OCI-LY1 (cell line): ENCODE results near the gene TNNT1.
A peak's percentile ranks its signal among the peaks of the same experiment; 100 is the strongest.

Experiments used
- H2AFZ ChIP-seq: fragments of 200-600 bp; sonication (generic), shearing (Covaris generic); 2 replicates; pipeline ENCODE4 v1.6.0; 2014; ENCODE audit warnings: antibody characterized with exemption, mild to moderate bottlenecking, low read length
- H3F3A ChIP-seq: fragments of 200-600 bp; sonication (generic), shearing (Covaris generic); 2 replicates; pipeline ENCODE4 v1.6.0; 2014; ENCODE audit warnings: mild to moderate bottlenecking, antibody characterized with exemption, low read length, moderate library complexity; ENCODE audit not compliant: insufficient read depth
- H3K27ac ChIP-seq: fragments of 200-600 bp; sonication (generic); 2 replicates; pipeline ENCODE4 v1.5.1; 2014; ENCODE audit warnings: low read length, mixed run types, mild to moderate bottlenecking, low read depth; ENCODE audit not compliant: poor library complexity, severe bottlenecking
- H3K27me3 ChIP-seq: fragments of 200-600 bp; sonication (generic); 2 replicates; pipeline ENCODE4 v1.6.0; 2014; ENCODE audit warnings: antibody characterized with exemption, mild to moderate bottlenecking, low read length, moderate library complexity; ENCODE audit not compliant: insufficient read depth
- H3K36me3 ChIP-seq: fragments of 200-600 bp; sonication (generic); 2 replicates; pipeline ENCODE4 v1.6.1; 2014; ENCODE audit warnings: mild to moderate bottlenecking, antibody characterized with exemption, low read length, moderate library complexity, mixed read lengths; ENCODE audit not compliant: insufficient read depth
- H3K4me1 ChIP-seq: fragments of 200-600 bp; sonication (generic); 2 replicates; pipeline ENCODE4 v1.5.1; 2014; ENCODE audit warnings: mild to moderate bottlenecking, low read length, moderate library complexity; ENCODE audit not compliant: insufficient read depth, severe bottlenecking
- H3K4me2 ChIP-seq: fragments of 200-600 bp; sonication (generic), shearing (Covaris generic); 2 replicates; pipeline ENCODE4 v1.6.1; 2014; ENCODE audit warnings: low read length
- H3K4me3 ChIP-seq: fragments of 200-600 bp; sonication (generic); 2 replicates; pipeline ENCODE4 v1.5.1; 2014; ENCODE audit warnings: low read length, low read depth, mild to moderate bottlenecking, mixed read lengths; ENCODE audit not compliant: poor library complexity, severe bottlenecking
- H3K79me2 ChIP-seq: fragments of 200-600 bp; shearing (Covaris generic); 2 replicates; pipeline ENCODE4 v1.6.1; 2016; ENCODE audit warnings: mixed run types, low read length, mixed read lengths; ENCODE audit not compliant: insufficient read depth
- H3K9ac ChIP-seq: fragments of 200-600 bp; sonication (generic), shearing (Covaris generic); 2 replicates; pipeline ENCODE4 v1.6.1; 2014; ENCODE audit warnings: mild to moderate bottlenecking, low read length, mixed read lengths
- H3K9me2 ChIP-seq: fragments of 200-600 bp; sonication (generic), shearing (Covaris generic); 2 replicates; pipeline ENCODE4 v1.6.1; 2014; ENCODE audit warnings: low read depth, mild to moderate bottlenecking, low read length, mixed read lengths
- H3K9me3 ChIP-seq: fragments of 200-600 bp; shearing (Covaris generic); 2 replicates; pipeline ENCODE4 v1.6.1; 2014; ENCODE audit warnings: low read length, mixed read lengths
- H4K20me1 ChIP-seq: fragments of 200-600 bp; sonication (generic), shearing (Covaris generic); 2 replicates; pipeline ENCODE4 v1.6.0; 2016; ENCODE audit warnings: mild to moderate bottlenecking, low read length; ENCODE audit not compliant: insufficient read depth
- EZH2 ChIP-seq: fragments of 200-600 bp; sonication (generic), shearing (Covaris generic); IDR thresholded peaks from 2 replicates; pipeline ENCODE4 v1.8.0; 2017; ENCODE audit warnings: borderline replicate concordance, mixed run types, mild to moderate bottlenecking, antibody characterized with exemption, low read length, moderate library complexity, mixed read lengths
- TF ChIP-seq, protein P1 (sequence below): fragments of 200-600 bp; sonication (generic), shearing (Covaris generic); IDR thresholded peaks from 2 replicates; pipeline ENCODE4 v1.5.1; 2017; ENCODE audit warnings: mild to moderate bottlenecking, antibody characterized with exemption, low read length, moderate library complexity, mixed read lengths

Gene TNNT1

DNA sequence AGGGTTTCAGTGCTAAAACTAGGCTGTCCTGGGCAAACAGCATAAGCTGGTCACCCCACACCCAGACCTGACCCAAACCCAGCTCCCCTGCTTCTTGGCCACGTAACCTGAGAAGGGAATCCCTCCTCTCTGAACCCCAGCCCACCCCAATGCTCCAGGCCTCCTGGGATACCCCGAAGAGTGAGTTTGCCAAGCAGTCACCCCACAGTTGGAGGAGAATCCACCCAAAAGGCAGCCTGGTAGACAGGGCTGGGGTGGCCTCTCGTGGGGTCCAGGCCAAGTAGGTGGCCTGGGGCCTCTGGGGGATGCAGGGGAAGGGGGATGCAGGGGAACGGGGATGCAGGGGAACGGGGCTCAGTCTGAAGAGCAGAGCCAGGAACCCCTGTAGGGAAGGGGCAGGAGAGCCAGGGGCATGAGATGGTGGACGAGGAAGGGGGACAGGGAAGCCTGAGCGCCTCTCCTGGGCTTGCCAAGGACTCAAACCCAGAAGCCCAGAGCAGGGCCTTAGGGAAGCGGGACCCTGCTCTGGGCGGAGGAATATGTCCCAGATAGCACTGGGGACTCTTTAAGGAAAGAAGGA is 34.4 kb downstream of the TNNT1 start:
- peaks cover 41% of the 10 kb centered on the region for H3K4me1 ChIP-seq
- H3K79me2 ChIP-seq: no peaks in the 10 kb centered on the region
- H3K4me2 ChIP-seq: peak overlapping the region; percentile 89
- no peak overlapping the region for H3K27ac ChIP-seq
- no peak overlapping the region for H3K4me3 ChIP-seq
- H3K9me3 ChIP-seq: no peaks in the 10 kb centered on the region
- H3K9me2 ChIP-seq: no peaks in the 10 kb centered on the region
- H2AFZ ChIP-seq: no peak overlapping the region
- no peak for TF ChIP-seq EZH2
- TF ChIP-seq, protein P1, sequence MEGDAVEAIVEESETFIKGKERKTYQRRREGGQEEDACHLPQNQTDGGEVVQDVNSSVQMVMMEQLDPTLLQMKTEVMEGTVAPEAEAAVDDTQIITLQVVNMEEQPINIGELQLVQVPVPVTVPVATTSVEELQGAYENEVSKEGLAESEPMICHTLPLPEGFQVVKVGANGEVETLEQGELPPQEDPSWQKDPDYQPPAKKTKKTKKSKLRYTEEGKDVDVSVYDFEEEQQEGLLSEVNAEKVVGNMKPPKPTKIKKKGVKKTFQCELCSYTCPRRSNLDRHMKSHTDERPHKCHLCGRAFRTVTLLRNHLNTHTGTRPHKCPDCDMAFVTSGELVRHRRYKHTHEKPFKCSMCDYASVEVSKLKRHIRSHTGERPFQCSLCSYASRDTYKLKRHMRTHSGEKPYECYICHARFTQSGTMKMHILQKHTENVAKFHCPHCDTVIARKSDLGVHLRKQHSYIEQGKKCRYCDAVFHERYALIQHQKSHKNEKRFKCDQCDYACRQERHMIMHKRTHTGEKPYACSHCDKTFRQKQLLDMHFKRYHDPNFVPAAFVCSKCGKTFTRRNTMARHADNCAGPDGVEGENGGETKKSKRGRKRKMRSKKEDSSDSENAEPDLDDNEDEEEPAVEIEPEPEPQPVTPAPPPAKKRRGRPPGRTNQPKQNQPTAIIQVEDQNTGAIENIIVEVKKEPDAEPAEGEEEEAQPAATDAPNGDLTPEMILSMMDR: no peak
- no peaks in the 10 kb centered on the region for H3F3A ChIP-seq
- H3K9ac ChIP-seq: no peak overlapping the region
- no peaks in the 10 kb centered on the region for H4K20me1 ChIP-seq
- no peaks in the 10 kb centered on the region for H3K27me3 ChIP-seq
- H3K36me3 ChIP-seq: peaks cover 12% of the 10 kb centered on the region; the same call in 1 of the 2 replicates

- Histone ChIP-seq H3K9ac (no peak overlapping the region), H3F3A (no peaks in the 10 kb centered on the region), H4K20me1 (no peaks in the 10 kb centered on the region), H3K9me3 (no peaks in the 10 kb centered on the region), H2AFZ (no peak overlapping the region), H3K4me2 (peak overlapping the region; percentile 36), H3K36me3 (peaks cover 23% of the 10 kb centered on the region; the same call in 1 of the 2 replicates), H3K4me1 (peaks cover 41% of the 10 kb centered on the region), H3K27ac (peak overlapping the region; percentile 64), H3K9me2 (no peaks in the 10 kb centered on the region), H3K79me2 (no peaks in the 10 kb centered on the region), H3K4me3 (peak overlapping the region; percentile 9), H3K27me3 (no peaks in the 10 kb centered on the region)
- TF ChIP-seq, protein P1: no peak
- TF ChIP-seq EZH2: no peak
Observed at GRCh38 chr19:55113570-55114039, 35.4 kb downstream of the TNNT1 start.

DNA sequence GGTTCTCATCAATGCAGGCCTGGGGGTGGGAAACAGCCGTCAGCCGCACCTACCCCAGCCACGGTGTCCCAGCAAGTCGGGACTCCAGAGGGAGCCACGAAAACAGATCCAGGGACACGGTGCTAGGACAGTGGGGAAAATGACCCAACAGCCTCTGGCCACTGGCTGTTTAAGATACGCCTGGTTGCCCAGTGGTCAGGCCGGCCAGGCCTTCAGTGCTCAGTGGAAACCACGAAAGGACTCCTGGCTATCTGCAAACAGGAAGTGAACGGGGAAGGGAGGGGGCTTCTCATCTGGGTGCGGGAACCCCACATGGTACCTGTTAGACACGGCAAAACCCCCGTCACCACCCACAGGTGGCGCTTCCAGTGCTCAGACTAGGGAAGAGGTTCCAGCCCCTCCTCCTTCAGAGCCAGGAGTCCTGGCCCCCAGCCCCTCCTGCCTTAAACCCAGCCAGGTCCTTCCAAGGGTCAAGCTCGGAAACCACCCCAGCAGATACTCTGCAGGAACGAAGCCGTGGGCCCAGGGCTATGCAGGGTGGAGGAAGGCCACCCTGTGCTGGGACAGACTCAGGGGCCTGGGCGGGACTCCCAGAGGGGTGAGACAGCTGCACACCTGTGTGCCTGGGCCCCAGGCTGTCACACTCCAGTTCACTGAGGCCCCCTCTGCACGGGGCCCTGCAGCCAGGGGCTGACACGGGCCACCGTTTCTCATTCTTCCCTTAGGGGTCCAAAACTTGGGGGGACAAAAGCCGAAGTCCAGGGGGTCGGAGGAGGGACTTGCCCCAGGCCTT is 36.0 kb downstream of the TNNT1 start:
- peaks cover 36% of the 10 kb centered on the region for H3K4me1 ChIP-seq
- peak overlapping the region; percentile 64 for H3K27ac ChIP-seq
- H3K27me3 ChIP-seq: no peaks in the 10 kb centered on the region
- no peaks in the 10 kb centered on the region for H3K9me2 ChIP-seq
- no peak overlapping the region for H3K9ac ChIP-seq
- H3F3A ChIP-seq: no peaks in the 10 kb centered on the region
- H2AFZ ChIP-seq: no peak overlapping the region
- H4K20me1 ChIP-seq: no peaks in the 10 kb centered on the region
- peaks cover 24% of the 10 kb centered on the region; the same call in 1 of the 2 replicates for H3K36me3 ChIP-seq
- peak overlapping the region; percentile 9 for H3K4me3 ChIP-seq
- no peak for TF ChIP-seq EZH2
- TF ChIP-seq, protein P1: peak; percentile 59
- H3K79me2 ChIP-seq: no peaks in the 10 kb centered on the region
- no peaks in the 10 kb centered on the region for H3K9me3 ChIP-seq
- H3K4me2 ChIP-seq: peak overlapping the region; percentile 36
